22Rv1 (cell line): ENCODE results near the gene WDFY2.

Experiments used
- H3K27ac ChIP-seq: fragments of 450-650 bp; 2 replicates; pipeline ENCODE4 v1.5.1; 2017
- CTCF ChIP-seq: fragments of 450-650 bp; IDR thresholded peaks from 2 replicates; pipeline ENCODE4 v1.5.1; 2017; ENCODE audit warnings: mild to moderate bottlenecking
- ZFX ChIP-seq: fragments of 450-650 bp; IDR thresholded peaks from 2 replicates; pipeline ENCODE4 v1.6.1; 2017; ENCODE audit warnings: antibody characterized with exemption, borderline replicate concordance

Gene WDFY2

DNA sequence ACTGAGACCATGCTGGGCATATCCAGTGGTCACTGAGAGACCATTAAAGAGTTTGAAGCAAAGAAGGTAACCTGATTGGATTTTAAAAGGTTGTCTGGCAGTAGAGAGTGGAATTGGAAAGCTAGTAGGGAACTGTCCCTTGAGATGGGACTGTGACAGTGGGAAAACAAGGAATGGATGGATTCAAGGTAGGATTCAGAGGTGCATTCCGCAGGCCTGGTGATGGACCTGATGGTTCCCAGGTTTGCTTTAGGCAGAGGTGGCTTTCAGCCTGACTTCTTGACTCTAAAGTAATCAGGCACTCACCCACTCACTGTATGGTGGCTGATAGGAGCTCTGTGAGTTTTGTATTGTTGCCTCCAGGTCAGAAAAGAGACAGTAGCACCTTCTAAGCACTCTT lies 146.7 kb downstream of the WDFY2 start:
- no peak overlapping the region for H3K27ac ChIP-seq
- no peak for TF ChIP-seq ZFX
- TF ChIP-seq CTCF = no peak

DNA sequence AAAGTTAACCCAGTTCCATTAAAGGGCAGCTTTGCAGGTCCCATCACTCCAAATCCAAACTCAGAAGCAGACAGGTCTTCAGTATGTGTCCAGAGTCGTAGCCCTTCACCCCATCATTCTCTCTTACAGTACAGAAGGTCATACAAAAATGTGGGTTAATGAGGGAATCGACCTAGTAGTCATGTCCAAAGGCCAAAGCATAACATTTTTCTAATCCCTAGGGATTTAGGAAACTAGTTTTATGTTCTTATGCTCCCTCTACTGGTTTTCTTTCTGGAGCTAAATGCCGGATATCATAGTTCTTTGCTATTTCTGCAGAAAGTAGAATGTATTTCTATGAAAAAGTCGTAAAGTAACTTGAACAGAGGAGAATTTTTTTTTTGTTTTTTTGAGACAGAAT lies 147.5 kb downstream of the WDFY2 start:
- TF ChIP-seq ZFX = no peak
- TF ChIP-seq CTCF = no peak
- no peak overlapping the region for H3K27ac ChIP-seq

GRCh38 chr13:51733374-51734298 lies 149.4 kb downstream of the WDFY2 start:
- TF ChIP-seq ZFX (no peak), CTCF (peak; percentile 23; the same call in 1 of the 2 replicates)
- H3K27ac ChIP-seq = peak overlapping the region; percentile 4; the same call in 1 of the 2 replicates

- TF ChIP-seq ZFX (no peak), CTCF (no peak)
- no peak overlapping the region for H3K27ac ChIP-seq
These were observed 150.5 kb downstream of the WDFY2 start for GRCh38 chr13:51734786-51735185.

GRCh38 chr13:51737609-51738008 lies 153.3 kb downstream of the WDFY2 start:
- TF ChIP-seq CTCF (no peak), ZFX (no peak)
- H3K27ac ChIP-seq = no peak overlapping the region

GRCh38 chr13:51738226-51738905 lies 154.1 kb downstream of the WDFY2 start:
- no peak for TF ChIP-seq CTCF
- TF ChIP-seq ZFX = no peak

DNA sequence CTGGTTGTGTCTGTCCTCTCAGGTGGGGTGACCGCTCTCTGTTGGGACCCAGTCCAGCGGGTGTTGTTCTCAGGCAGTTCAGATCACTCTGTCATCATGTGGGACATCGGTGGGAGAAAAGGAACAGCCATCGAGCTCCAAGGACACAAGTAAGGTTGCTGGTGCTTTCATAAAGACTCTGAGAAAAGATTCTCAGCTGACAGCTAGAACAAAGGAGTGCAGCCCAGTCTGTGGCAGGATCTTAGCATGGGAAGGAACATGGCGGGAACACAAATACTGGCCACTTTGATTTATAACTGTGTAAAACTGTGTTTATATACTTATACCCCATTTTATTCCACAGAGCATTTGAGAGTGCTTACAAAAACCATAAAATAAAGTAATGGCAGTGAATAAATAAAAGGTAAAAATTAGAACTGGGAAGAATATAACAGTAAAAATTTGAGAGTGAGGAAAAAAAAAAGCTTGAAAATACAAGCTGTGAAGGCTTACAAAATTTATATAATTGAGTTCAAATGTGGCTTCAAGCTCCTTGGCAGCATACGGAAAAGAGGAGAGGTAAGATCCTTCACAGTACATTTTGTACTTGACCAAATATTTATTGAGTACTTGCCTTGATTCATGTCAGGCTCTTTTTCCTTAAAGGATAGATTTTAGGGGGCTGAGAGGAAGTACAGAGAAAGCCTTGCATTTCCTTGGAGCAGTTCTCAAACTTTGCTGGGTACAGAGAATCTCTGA lies 154.9 kb downstream of the WDFY2 start:
- TF ChIP-seq ZFX (no peak), CTCF (no peak)
- peak overlapping the region; percentile 69 for H3K27ac ChIP-seq

More at GRCh38 chr13:51738226-51738905, 154.1 kb downstream of the WDFY2 start:
- peak overlapping the region; percentile 69 for H3K27ac ChIP-seq
